Measurements from ENCODE around the gene EVI2B. TPM values are rescaled to one million over a fixed set of nuclear protein-coding genes. Genes with fewer than 3 reads are reported as not detected.
"Not testable (repeated sequence)": the region's sequence is repeated elsewhere in the genome, so short reads cannot be mapped to it uniquely, and the experiment has no call there.

Gene EVI2B, protein sequence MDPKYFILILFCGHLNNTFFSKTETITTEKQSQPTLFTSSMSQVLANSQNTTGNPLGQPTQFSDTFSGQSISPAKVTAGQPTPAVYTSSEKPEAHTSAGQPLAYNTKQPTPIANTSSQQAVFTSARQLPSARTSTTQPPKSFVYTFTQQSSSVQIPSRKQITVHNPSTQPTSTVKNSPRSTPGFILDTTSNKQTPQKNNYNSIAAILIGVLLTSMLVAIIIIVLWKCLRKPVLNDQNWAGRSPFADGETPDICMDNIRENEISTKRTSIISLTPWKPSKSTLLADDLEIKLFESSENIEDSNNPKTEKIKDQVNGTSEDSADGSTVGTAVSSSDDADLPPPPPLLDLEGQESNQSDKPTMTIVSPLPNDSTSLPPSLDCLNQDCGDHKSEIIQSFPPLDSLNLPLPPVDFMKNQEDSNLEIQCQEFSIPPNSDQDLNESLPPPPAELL
- under 0.01 and 0.19 TPM in 2 replicates for total RNA-seq

- DNase-seq: peak; percentile 76
Observed at GRCh38 chr17:31313982-31314781, at the start of gene EVI2B. TSS of gene EVI2B (minus strand) at chr17:31314054. CDS start at chr17:31305609, 8,445 bp downstream.

DNA sequence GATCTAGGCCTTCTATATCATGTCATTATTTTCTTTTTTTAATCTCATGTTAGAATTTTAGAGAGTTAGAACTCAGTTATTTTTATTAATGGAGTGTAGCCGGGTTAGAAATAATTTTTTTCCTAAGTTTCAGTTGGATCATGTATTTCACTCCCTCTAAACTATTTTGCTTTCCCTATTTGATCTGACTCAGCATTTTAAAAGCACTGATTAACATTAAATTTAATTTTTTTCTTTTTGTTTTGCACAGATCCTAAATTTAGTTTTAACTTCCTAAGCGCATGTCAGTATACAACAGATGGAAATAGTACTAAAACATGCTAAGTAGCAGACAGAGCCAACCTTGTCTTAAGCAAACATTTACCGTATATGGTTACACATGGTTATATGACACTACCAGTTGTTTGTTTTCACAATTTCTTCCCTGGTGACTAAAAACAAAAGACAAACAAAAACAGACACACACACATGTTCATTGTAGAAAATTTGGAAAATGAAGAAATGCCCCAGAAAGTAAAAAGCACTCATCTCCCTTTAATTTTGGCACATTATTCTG is 44.1 kb upstream of the EVI2B start:
- no peak for DNase-seq

DNA sequence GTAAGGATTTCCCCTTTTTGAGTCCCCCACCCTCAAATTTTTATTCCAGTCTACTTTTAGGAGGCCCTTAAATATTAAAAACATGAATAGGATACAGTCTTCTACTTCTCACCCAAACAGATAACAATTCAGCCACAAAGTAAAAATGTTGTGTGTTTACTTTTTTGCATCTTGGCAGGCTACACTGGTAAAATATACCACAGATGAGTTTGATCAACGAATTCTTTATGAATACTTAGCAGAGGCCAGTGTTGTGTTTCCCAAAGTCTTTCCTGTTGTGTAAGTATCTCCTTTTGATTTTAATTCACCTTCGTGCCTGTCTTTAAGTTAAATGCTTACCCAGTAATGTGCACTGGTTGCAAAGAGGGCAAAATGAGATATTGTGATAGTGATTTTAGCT is 43.2 kb upstream of the EVI2B start:
- no peak for DNase-seq

DNA sequence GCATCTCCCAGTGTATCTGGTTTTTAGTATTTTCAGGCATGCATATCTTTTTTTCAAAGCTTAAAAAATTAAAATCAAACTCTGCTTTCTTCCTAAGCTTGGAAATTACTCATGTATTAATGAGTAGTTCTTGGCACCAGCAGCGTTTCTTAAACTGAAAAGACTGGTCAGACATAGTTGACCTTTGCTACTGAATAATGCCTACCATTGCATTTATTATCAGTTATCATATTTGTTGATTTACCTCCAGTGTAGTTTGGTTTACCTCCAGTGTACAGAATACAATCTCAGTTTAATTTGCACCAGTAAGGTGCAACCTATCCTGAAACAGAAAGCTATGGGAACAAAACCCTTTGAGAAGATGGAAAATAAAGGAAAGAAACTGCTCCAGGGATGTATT is 42.1 kb upstream of the EVI2B start:
- no peak for DNase-seq

DNA sequence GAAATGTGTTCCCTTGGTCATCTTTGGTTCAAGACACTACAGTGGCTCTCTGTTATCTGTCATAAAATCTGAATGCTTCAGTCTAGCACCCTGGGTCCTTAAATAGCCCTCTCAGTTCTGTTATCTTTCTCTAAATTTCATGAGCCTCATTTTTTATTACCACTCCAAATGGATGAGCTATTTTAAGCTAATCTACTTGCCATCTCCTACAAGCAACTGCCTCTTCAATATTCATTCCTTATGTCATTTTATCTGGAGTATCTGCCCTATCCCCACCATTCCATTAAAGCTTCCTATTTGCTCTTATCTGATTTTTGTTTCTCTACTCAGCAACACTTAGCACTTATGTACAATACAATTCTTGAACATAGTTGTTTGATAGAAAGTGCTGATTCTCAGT is 35.6 kb upstream of the EVI2B start:
- DNase-seq: no peak

DNA sequence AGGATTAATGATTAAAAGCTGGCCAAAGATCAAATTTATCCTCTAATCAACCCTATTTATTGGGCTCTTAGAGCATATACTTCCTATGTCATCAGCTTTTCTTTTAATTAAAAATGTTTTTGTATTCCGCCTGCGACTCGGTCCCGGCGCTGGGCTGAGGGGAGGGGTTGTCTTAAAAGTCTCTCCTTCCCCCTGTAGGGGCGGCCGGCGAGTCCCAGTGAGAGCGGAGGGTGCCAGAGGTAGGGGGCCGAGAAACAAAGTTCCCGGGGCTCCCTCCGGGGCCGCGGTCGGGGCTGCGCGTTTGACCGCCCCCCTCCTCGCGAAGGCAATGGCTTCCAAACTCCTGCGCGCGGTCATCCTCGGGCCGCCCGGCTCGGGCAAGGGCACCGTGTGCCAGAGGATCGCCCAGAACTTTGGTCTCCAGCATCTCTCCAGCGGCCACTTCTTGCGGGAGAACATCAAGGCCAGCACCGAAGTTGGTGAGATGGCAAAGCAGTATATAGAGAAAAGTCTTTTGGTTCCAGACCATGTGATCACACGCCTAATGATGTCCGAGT is 31.4 kb upstream of the EVI2B start:
- not testable (repeated sequence) for DNase-seq

DNA sequence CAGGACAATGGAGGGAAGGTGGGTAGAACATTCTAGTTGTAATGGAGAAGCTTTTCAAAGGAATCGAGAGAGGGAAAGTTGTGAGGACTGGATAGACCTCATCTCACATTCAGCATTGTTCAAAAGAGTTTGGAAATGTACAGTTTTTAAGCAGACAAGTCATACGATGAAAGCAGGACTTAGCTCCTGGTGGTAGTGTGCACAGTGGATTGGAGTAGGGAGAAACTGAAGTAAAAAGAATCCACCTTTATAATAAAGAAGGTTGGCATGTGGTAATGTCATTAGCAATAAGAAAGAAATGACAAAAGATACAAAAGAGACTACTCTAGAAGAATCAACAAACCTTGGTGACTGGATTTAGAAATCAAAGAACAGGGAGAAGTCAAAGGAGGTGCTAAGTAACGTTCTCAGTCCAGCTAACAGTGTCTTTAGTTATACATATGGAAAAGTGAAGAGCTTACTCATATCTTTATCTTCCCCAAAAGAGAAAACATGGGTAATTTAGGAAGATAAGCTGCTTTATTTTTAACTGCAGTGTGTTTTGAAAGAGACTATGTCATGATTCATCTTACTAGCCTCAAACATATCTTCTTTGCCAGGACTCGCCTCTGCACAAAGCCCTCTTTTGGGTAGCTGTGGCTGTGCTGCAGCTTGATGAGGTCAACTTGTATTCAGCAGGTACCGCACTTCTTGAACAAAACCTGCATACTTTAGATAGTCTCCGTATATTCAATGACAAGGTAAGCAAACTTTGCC is 26.2 kb upstream of the EVI2B start:
- no peak for DNase-seq

DNA sequence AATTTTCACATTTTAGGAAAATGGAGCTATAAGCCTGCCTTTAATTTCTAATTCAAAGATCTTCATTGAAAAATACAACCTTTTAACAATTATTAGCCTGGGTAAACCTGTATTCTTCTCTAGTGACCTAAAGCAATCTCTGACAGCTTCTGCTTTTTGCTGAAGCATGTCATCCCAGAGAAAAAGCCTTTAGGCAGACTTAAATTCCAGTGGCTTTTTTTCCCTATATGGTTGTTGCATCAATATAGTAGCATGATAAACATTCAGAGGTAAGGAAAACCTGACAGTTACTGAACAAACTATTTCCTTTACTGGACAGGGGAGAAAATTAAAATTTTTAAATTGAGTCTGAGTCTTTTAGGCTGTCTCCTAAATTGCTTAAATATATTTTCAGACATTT is 15.4 kb upstream of the EVI2B start:
- no peak for DNase-seq

GRCh38 chr17:31328160-31328535 is 14.3 kb upstream of the EVI2B start:
- no peak for DNase-seq

GRCh38 chr17:31327534-31328159 is 13.8 kb upstream of the EVI2B start:
- peak; percentile 7 for DNase-seq

GRCh38 chr17:31323551-31323950 is 9.7 kb upstream of the EVI2B start:
- DNase-seq: no peak

- no peak for DNase-seq
Observed at GRCh38 chr17:31321966-31322365, 8.1 kb upstream of the EVI2B start.

DNA sequence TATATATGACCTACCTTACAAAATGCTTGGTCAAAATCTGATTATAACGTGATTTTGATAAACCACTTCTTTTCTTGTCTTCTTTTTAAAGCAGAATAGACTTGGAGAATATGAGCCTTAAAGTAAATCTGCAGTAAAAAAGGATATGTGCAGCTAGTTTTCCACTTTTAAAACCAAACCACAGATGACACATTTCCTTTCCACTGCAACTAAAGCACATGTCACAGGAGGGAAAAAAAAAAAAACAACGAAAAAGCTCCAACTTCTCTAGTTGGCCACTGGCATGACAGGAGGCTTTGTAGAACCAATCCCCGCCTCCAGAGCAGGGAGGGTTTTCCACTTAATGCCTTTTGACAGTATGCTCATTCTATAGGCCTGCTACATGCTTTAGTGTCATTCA is 7.6 kb upstream of the EVI2B start, which contains the start of gene EVI2A:
Gene EVI2A, minus strand, starts transcription at position 142 of the 400 bp plus-strand sequence. CDS start 2,609 bp downstream, outside the sequence.
- peak; percentile 60 for DNase-seq

DNA sequence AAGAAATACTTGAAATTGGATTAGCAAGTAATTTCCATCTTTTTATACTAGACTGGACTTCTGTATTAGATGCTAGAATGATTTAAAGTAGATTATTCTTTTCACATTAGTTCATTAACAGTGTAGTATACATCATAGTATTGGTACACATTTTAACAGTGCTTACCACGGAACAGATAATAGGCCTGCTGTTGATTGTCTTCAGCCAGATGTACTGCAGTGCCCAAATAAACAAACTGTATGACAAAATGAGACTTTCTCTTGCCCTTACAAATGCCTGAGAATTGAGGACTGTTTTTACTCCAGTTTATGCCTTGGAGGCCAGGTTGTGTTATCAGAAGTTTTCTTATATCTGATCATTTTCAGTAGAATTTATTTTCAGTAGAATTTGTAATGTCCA is 6.9 kb upstream of the EVI2B start:
- no peak for DNase-seq

DNA sequence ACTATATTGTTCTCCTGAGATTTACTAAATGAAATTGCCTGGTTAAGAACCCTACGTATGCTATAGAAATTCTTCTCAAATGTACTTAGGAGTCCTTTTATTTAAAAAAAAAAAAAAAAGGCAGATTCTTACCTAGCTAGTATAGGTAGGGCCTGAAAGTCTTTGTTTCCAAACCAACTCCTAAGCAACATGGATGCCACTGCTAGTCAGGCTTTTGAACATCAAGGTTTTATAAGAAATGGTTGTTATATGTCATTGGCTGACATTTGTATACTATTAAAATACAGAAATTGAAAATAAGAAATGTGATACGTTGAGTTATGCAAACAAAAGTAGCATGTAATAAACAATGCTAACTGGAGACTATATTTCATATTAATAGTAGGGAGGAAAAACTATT is 6.4 kb upstream of the EVI2B start:
- DNase-seq: no peak

DNA sequence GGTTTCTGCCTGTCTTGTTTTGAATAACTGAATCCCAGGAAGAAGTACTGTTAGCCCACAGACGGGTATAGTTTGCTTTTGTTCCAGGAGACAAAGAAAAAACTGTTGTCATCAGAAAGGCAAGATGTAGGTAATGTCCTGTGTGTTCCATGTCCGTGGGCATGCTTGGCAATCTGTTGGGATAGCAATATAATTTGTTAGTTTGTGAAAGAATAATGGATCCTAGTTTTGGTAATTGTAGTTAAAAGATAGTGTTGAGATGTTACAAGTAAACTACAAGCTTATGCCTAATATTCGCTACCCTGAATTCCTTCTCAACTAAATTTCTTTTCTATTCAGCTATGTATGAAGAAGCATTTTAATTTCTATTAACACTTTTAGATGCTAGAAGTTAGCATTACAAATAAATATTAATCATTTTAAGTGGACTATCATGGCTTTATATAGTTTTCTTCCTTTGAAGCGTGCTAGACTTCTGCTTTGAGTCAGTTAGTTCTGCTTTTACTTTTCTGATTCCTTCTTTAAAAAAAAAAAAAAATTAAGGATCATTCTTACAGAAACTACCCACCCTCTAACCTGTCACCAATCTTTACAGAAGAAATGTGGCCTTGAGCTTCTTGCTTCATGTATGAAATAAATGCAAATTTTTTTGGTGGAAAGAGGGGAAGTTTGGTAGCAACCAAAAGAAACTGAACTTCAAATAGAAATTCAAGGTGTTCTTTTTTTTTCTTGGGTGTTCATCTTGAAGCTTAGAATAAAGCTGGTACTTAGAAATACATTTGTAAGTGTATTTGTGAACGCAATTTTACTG is 5.2 kb upstream of the EVI2B start:
- no peak for DNase-seq

GRCh38 chr17:31318298-31318801 is 4.5 kb upstream of the EVI2B start:
- DNase-seq: no peak

GRCh38 chr17:31314782-31315100 is 887 bp upstream of the EVI2B start:
- DNase-seq: no peak

DNA sequence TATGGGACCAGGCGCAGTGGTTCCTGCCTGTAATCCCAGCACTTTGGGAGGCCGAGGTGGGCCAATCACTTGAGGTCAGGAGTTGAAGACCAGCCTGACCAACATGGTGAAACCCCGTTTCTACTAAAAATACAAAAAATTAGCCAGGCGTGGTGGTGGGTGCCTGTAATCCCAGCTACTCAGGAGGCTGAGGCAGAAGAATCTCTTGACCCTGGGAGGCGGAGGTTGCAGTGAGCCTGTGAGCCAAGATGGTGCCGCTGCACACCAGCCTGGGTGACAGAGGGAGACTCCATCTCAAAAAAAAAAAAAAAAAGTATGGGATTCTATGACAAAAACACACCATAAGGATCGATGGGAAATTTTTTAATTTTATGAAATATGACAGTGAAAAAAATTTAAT is 1.6 kb downstream of the EVI2B start:
- not testable (repeated sequence) for DNase-seq

DNA sequence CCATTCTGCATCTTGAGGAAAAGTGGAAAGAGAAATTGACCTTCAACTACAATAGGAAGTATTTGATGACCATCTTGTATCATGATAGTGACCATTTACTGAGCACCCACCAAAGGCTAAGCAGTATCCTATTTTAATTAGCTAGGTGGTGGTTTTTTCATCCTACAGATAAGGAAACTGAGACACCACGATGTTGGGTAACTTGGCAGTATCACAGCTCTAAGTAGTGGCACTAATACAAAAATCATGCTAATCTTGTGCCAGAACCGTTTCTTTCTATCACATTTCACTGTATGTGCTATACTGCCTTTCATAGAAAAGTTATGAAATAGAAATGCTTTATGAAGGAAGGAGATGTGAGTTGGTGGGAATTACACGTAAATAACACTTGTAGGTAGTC is 2.3 kb downstream of the EVI2B start:
- no peak for DNase-seq

DNA sequence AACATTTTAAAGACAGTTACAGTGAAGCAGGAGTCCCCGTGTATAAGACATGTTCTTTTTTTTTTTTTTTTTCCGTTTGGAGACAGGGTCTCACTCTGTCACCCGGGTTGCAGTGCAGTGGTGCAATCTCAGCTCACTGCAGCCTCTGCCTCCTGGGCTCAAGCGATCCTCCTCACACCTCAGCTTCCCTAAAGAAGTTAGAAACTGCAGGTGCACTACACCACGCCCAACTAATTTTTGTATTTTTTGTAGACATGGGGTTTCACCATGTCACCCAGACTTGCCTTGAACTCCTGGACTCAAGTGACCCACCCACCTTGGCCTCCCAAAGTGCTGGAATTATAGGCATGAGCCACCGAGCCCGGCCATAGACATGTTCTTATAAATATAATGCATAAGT is 3.0 kb downstream of the EVI2B start:
- DNase-seq: no peak
